Measurements from ENCODE around the gene TBC1D5. TPM values are rescaled to one million over a fixed set of nuclear protein-coding genes. Genes with fewer than 3 reads are reported as not detected.
"Not testable (repeated sequence)": the region's sequence is repeated elsewhere in the genome, so short reads cannot be mapped to it uniquely, and the experiment has no call there.

TBC1D5 gene
- total RNA-seq, 4 donors from 2014 or later = 29.2 to 114 (median 53.4) TPM

DNA sequence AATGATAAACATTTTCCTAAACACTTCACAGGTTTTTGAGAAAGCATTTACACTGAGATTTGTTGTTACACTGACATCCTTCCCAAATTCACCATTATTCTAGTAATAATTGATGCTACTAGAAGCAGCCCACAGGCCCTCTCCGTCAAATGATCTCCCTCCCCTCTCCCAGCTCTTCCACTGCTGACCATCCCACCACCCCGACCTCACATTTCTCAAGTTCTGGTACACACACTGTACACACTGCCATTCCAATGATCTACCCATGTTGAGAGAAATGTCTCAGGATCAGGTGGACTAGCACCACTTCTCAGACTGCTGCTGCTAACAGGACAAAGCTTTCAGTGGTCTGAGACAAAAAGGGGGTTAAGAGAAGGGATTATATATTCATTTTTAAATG, 3.5 kb downstream of the TBC1D5 start:
- DNase-seq = no peak
- no peaks in the 10 kb centered on the region for H3K9me3 ChIP-seq
- H3K4me1 ChIP-seq = peaks cover 0 to 13% (median 3%) of the 10 kb centered on the region in 4 donors
- TF ChIP-seq, protein P1, sequence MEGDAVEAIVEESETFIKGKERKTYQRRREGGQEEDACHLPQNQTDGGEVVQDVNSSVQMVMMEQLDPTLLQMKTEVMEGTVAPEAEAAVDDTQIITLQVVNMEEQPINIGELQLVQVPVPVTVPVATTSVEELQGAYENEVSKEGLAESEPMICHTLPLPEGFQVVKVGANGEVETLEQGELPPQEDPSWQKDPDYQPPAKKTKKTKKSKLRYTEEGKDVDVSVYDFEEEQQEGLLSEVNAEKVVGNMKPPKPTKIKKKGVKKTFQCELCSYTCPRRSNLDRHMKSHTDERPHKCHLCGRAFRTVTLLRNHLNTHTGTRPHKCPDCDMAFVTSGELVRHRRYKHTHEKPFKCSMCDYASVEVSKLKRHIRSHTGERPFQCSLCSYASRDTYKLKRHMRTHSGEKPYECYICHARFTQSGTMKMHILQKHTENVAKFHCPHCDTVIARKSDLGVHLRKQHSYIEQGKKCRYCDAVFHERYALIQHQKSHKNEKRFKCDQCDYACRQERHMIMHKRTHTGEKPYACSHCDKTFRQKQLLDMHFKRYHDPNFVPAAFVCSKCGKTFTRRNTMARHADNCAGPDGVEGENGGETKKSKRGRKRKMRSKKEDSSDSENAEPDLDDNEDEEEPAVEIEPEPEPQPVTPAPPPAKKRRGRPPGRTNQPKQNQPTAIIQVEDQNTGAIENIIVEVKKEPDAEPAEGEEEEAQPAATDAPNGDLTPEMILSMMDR (IDR thresholded peaks at IDR 0.05) = no peak
- no peaks in the 10 kb centered on the region for H3K27me3 ChIP-seq
- no peaks in the 10 kb centered on the region for H3K36me3 ChIP-seq
- peak overlapping the region in 2 of 4 donors; percentile 31 to 87 for H3K4me3 ChIP-seq
- H3K27ac ChIP-seq = peak overlapping the region in 3 of 4 donors; percentile 12 to 93 (median 72)

GRCh38 chr3:17738219-17738618, 4.2 kb downstream of the TBC1D5 start:
- Histone ChIP-seq H3K4me3 (no peak overlapping the region), H3K4me1 (peaks cover 0 to 6% (median 3%) of the 10 kb centered on the region in 4 donors), H3K27me3 (no peaks in the 10 kb centered on the region), H3K27ac (no peak overlapping the region), H3K36me3 (no peaks in the 10 kb centered on the region), H3K9me3 (no peaks in the 10 kb centered on the region)
- DNase-seq = no peak
- TF ChIP-seq, protein P1 (IDR thresholded peaks at IDR 0.05) = no peak
- no peak for TF ChIP-seq POLR2A (IDR thresholded peaks at IDR 0.05)

DNA sequence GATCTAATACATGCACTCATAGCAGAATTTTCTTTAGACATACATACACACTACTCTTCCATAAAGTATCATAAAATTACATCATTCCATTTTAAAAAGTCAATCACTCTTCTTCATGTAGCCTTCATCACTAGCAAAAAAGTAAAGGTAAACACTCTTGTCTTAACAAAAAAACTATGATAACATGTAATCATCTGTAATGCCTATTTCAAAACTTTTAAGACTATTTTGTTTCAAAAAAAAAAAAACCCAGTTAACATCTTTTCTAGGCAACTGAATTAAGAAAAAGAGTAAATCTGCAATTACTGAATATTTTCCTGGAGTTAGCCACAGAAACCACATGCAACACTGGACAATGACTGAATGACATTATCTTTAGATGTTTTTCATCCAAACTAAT, 4.8 kb downstream of the TBC1D5 start:
- Histone ChIP-seq H3K27ac (no peak overlapping the region), H3K9me3 (no peaks in the 10 kb centered on the region), H3K4me1 (peaks cover 0 to 6% (median 2%) of the 10 kb centered on the region in 4 donors), H3K4me3 (no peak overlapping the region), H3K36me3 (no peaks in the 10 kb centered on the region), H3K27me3 (no peaks in the 10 kb centered on the region)
- TF ChIP-seq, protein P1 (IDR thresholded peaks at IDR 0.05) = no peak
- TF ChIP-seq POLR2A (IDR thresholded peaks at IDR 0.05) = no peak
- DNase-seq = no peak

DNA sequence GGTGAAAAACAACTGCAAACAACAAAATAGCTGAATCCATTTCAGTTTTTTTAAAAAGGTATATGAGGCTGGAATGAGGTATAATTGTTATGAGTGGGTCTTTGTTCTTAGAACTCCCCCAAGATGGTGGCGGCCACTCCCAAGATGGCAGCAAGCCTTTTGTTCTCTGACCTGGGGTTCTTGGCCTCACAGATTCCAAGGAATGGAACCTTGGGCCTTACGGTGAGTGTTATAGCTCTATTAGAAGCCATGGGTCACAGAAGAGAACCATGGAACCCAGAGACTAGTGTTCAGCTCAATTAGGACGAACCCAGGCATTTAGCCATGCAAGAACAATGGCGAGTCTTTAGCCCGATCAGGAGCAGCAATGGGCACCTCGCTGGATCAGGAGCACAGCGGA, 7.1 kb downstream of the TBC1D5 start:
- H3K9me3 ChIP-seq, DNase-seq, H3K4me3 ChIP-seq, H3K36me3 ChIP-seq, H3K4me1 ChIP-seq, H3K27ac ChIP-seq, H3K27me3 ChIP-seq: not testable (repeated sequence)

DNA sequence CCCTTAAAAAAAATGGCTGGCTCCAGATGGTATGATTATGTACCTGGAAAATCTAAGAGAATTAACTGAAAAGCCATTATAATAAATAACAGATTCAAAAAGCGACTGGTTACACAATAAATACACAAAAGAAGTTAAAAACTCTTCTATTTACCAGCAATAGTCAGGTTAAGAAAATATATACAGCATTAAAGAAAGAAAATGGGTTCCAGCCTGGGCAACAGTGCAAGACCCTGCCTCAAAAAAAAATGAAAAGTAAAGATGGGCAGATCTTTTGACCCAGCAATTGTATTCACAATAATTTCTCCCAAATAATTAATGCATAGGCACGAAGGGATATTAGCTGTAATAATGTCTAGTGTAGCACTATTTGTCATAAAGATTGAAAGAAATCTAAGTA, 8.7 kb downstream of the TBC1D5 start:
- Histone ChIP-seq H3K27me3 (no peaks in the 10 kb centered on the region), H3K27ac (no peak overlapping the region), H3K4me1 (peaks cover 0 to 6% (median 0%) of the 10 kb centered on the region in 4 donors), H3K36me3 (no peaks in the 10 kb centered on the region), H3K9me3 (no peaks in the 10 kb centered on the region), H3K4me3 (no peak overlapping the region)
- DNase-seq = no peak
- no peak for TF ChIP-seq POLR2A (IDR thresholded peaks at IDR 0.05)
- TF ChIP-seq, protein P1 (IDR thresholded peaks at IDR 0.05) = no peak

- Histone ChIP-seq H3K4me3 (no peak overlapping the region), H3K27me3 (no peaks in the 10 kb centered on the region), H3K36me3 (no peaks in the 10 kb centered on the region), H3K9me3 (no peaks in the 10 kb centered on the region), H3K27ac (no peak overlapping the region), H3K4me1 (peaks cover 0 to 6% (median 0%) of the 10 kb centered on the region in 4 donors)
- TF ChIP-seq, protein P1 (IDR thresholded peaks at IDR 0.05) = no peak
- no peak for TF ChIP-seq POLR2A (IDR thresholded peaks at IDR 0.05)
- DNase-seq = no peak
Observed at GRCh38 chr3:17733215-17733614, 9.2 kb downstream of the TBC1D5 start.
